Fibroblast of lung (primary cell): Measurements from ENCODE around the gene YIPF3. TPM values are rescaled to one million over a fixed set of nuclear protein-coding genes. Genes with fewer than 3 reads are reported as not detected.
"Not testable (repeated sequence)": the region's sequence is repeated elsewhere in the genome, so short reads cannot be mapped to it uniquely, and the experiment has no call there.

Experiments used
- DNase-seq, 2 donors: peaks; one replicate each; pipeline versions ENCODE4 v3.0.0 to v3.0.0-alpha.2; 2010; ENCODE audit warnings: low read depth in 2 of 2
- H2AFZ ChIP-seq: 2 replicates; pipeline ENCODE4 v1.5.1; 2012; ENCODE audit warnings: low read length, control low read depth, inconsistent platforms
- H3K27ac ChIP-seq: 2 replicates; pipeline ENCODE4 v1.5.1; 2011; ENCODE audit warnings: low read length, control low read depth; ENCODE audit not compliant: insufficient read depth
- H3K27me3 ChIP-seq: 2 replicates; pipeline ENCODE4 v1.5.1; 2011; ENCODE audit warnings: mild to moderate bottlenecking, low read length; ENCODE audit not compliant: control insufficient read depth, insufficient read depth
- H3K36me3 ChIP-seq: 2 replicates; pipeline ENCODE4 v1.5.1; 2011; ENCODE audit warnings: low read length; ENCODE audit not compliant: control insufficient read depth, insufficient read depth
- H3K4me1 ChIP-seq: 2 replicates; pipeline ENCODE4 v1.5.1; 2011; ENCODE audit warnings: low read length; ENCODE audit not compliant: control insufficient read depth, insufficient read depth; ENCODE audit errors: extremely low read depth
- H3K4me2 ChIP-seq: 2 replicates; pipeline ENCODE4 v1.5.1; 2011; ENCODE audit warnings: low read length, control low read depth; ENCODE audit not compliant: insufficient read depth; ENCODE audit errors: extremely low read depth
- H3K4me3 ChIP-seq, 4 experiments: fragments of 200-600 bp in 1 of 4; sonication (generic) in 1 of 4; replicated peaks in 1 of 4; 2 replicates each; pipeline ENCODE4 v1.5.1; 2011 to 2016; ENCODE audit warnings: low read length in 4 of 4, low read depth in 3 of 4, mild to moderate bottlenecking in 3 of 4, control low read depth in 2 of 4, inconsistent platforms in 1 of 4, mixed read lengths in 1 of 4; ENCODE audit not compliant: insufficient read depth in 1 of 4; ENCODE audit errors: control extremely low read depth in 1 of 4
- H3K79me2 ChIP-seq: 2 replicates; pipeline ENCODE4 v1.5.1; 2012; ENCODE audit warnings: mild to moderate bottlenecking, low read length, inconsistent platforms; ENCODE audit not compliant: control insufficient read depth, insufficient read depth
- H3K9ac ChIP-seq: 2 replicates; pipeline ENCODE4 v1.5.1; 2011; ENCODE audit warnings: mild to moderate bottlenecking, low read length, control low read depth; ENCODE audit not compliant: insufficient read depth
- H3K9me3 ChIP-seq: 2 replicates; pipeline ENCODE4 v1.5.1; 2012; ENCODE audit warnings: low read depth, low read length; ENCODE audit not compliant: control insufficient read depth, insufficient read depth
- H4K20me1 ChIP-seq: 2 replicates; pipeline ENCODE4 v1.5.1; 2011; ENCODE audit warnings: low read length; ENCODE audit not compliant: control insufficient read depth, insufficient read depth; ENCODE audit errors: extremely low read depth
- EZH2 ChIP-seq: IDR thresholded peaks from 2 replicates; pipeline ENCODE4 v1.5.1; 2012; ENCODE audit warnings: low read length, control low read depth, mild to moderate bottlenecking; ENCODE audit errors: missing control alignments
- polyA plus RNA-seq, 2 donors: library from polyadenylated mRNA; depleted of rRNA in 1 of 2; stranded (reverse) in 1 of 2; unstranded in 1 of 2; fragments of >200 nt; gene quantifications; 2 replicates each; pipeline ENCODE4 v1.2.1, GENCODE V29; 2011 to 2012; ENCODE audit warnings: missing spikeins in 1 of 2
- total RNA-seq: library from RNA; depleted of rRNA; stranded (reverse); fragments of >200 nt; gene quantifications from 2 replicates; pipeline ENCODE4 v1.2.1, GENCODE V29; 2014
- TF ChIP-seq, protein P1 (sequence below), 2 donors: IDR thresholded peaks in 1 of 2; conservative IDR thresholded peaks in 1 of 2; 1 replicate in 1 of 2; 2 replicates in 1 of 2; pipeline ENCODE4 v1.5.1; 2011 to 2012; ENCODE audit warnings: low read length in 2 of 2, control low read depth in 1 of 2, inconsistent platforms in 1 of 2, low read depth in 1 of 2, mild to moderate bottlenecking in 1 of 2

The YIPF3 gene
- total and polyA plus RNA-seq, 2 donors (not counting 1 experiment from before 2014, with no cell fraction given) = 106 to 173 TPM

DNA sequence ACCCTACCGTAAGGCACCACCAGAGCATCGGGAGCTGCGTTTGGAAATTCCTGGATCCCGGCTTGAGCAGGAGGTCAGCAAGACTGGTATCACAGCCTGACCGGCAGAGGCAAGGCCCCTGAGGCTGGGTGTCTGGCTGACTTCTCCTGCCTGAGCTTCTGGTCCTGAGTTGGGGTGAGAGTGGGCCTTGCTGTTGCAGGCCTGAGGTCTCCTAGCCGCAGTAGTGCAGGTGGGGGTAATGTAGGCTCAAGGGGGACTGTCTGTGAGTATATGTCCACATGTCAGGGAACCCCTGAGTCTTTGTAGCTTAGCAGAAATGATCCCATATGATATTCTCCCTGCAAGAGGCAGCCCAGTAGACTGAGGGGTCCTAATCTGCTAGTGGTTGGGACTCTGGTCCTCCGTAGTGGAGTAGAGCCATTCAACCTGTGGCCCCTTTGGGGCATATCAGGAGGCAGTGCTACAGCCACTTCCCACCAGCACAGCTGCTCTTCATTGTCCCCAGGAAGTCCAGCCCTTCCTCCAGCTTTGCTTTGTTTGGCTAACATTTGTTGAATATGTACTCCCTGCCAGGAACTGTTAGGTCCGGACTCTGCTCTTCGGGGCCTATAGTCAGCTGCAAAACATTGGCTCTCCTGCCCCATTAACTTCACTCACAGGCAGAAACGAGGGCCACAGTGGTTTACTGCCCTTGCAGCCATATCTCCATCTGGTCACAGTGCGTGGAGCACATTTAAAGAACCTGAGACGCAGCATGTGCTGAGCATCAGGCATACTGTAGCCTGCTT, 17.5 kb downstream of the YIPF3 start:
- Histone ChIP-seq H4K20me1 (no peaks in the 10 kb centered on the region), H3K4me3 (no peak overlapping the region), H3K4me1 (peaks cover 16% of the 10 kb centered on the region), H3K4me2 (no peak overlapping the region), H3K9me3 (no peaks in the 10 kb centered on the region), H3K27me3 (no peaks in the 10 kb centered on the region), H2AFZ (no peak overlapping the region), H3K36me3 (peaks cover 16% of the 10 kb centered on the region), H3K27ac (no peak overlapping the region), H3K9ac (no peak overlapping the region), H3K79me2 (peaks cover 3% of the 10 kb centered on the region)
- no peak for TF ChIP-seq EZH2
- TF ChIP-seq, protein P1, sequence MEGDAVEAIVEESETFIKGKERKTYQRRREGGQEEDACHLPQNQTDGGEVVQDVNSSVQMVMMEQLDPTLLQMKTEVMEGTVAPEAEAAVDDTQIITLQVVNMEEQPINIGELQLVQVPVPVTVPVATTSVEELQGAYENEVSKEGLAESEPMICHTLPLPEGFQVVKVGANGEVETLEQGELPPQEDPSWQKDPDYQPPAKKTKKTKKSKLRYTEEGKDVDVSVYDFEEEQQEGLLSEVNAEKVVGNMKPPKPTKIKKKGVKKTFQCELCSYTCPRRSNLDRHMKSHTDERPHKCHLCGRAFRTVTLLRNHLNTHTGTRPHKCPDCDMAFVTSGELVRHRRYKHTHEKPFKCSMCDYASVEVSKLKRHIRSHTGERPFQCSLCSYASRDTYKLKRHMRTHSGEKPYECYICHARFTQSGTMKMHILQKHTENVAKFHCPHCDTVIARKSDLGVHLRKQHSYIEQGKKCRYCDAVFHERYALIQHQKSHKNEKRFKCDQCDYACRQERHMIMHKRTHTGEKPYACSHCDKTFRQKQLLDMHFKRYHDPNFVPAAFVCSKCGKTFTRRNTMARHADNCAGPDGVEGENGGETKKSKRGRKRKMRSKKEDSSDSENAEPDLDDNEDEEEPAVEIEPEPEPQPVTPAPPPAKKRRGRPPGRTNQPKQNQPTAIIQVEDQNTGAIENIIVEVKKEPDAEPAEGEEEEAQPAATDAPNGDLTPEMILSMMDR (conservative IDR thresholded peaks at IDR 0.05 in 1 of 2, IDR thresholded peaks at IDR 0.05 in 1 of 2; ENCODE audit: low read depth in 1 of 2, low read length in 2 of 2) = no peak
- no peak for DNase-seq

DNA sequence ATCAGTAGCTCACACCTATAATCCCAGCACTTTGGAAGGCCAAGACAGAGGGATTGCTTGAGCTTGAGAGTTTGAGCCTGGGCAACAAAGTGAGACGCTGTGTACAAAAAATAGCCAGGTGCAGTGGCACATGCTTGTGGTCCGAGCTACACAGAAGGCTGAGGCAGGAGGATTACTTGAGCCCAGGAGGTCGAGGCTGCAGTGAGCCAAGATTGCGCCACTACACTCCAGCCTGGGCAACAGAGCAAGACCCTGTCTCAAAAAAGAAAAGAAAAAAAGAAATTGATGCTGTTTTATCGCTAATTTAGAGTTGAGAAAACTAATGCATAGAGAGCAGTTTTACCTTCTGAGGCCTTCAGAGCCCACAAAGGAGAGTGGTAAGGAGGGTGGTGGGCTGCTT, 18.4 kb downstream of the YIPF3 start:
- H3K27ac ChIP-seq, H3K4me2 ChIP-seq, H3K4me3 ChIP-seq, H3K9me3 ChIP-seq, H2AFZ ChIP-seq, H3K9ac ChIP-seq, DNase-seq, H3K79me2 ChIP-seq, H4K20me1 ChIP-seq, H3K27me3 ChIP-seq: not testable (repeated sequence)
- peaks cover 13% of the 10 kb centered on the region for H3K36me3 ChIP-seq
- H3K4me1 ChIP-seq = peaks cover 16% of the 10 kb centered on the region

DNA sequence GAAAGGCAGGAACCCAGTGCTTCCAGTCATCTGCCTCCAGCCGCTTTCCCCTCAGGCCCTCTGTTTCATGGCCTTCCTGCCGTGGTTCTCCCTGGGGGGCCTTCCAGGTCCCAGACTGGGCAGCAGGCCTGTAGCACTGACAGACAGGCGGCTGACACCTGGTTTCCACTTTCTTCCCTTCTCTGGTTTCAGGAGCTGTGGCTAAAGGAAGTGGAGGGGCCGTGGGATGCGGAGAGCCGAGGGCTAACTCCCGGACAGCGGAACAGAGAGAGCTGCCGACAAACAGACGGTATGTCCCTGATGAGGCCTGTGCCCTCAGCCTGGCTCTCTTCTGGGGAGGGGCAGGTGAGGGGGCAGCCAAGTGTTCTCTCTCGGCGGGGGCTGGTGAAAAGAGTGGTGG, 19.0 kb downstream of the YIPF3 start:
- H3K36me3 ChIP-seq = peaks cover 10% of the 10 kb centered on the region
- no peak for DNase-seq
- no peaks in the 10 kb centered on the region for H4K20me1 ChIP-seq
- peaks cover 4% of the 10 kb centered on the region for H3K79me2 ChIP-seq
- H2AFZ ChIP-seq = no peak overlapping the region
- H3K9ac ChIP-seq = no peak overlapping the region
- no peaks in the 10 kb centered on the region for H3K27me3 ChIP-seq
- H3K4me1 ChIP-seq = peaks cover 16% of the 10 kb centered on the region
- H3K27ac ChIP-seq = no peak overlapping the region
- TF ChIP-seq, protein P1 (conservative IDR thresholded peaks at IDR 0.05 in 1 of 2, IDR thresholded peaks at IDR 0.05 in 1 of 2; ENCODE audit: low read depth in 1 of 2, low read length in 2 of 2) = no peak
- TF ChIP-seq EZH2 = no peak
- H3K4me2 ChIP-seq = no peak overlapping the region
- no peaks in the 10 kb centered on the region for H3K9me3 ChIP-seq
- H3K4me3 ChIP-seq = no peak overlapping the region
